ENCODE results near the gene CYP39A1.

Gene CYP39A1

GRCh38 chr6:46510651-46511050 lies 142.0 kb downstream of the CYP39A1 start:
- Histone ChIP-seq H3K4me3 (ENCODE audit: low read depth, low read length) (no peak overlapping the region), H3K27ac (no peak overlapping the region), H2AFZ (peak overlapping the region; percentile 25), H3K9ac (no peak overlapping the region), H3K4me1 (no peaks in the 10 kb centered on the region), H3K4me2 (ENCODE audit: low read length) (no peak overlapping the region), H3K9me3 (ENCODE audit: control insufficient read depth, low read length) (no peaks in the 10 kb centered on the region), H3K36me3 (ENCODE audit: control insufficient read depth, insufficient read depth, low read length) (no peaks in the 10 kb centered on the region), H3K27me3 (ENCODE audit: control insufficient read depth, insufficient read depth, low read length) (no peaks in the 10 kb centered on the region), H3K79me2 (no peaks in the 10 kb centered on the region)
- no peak for TF ChIP-seq CTCF (IDR thresholded peaks at IDR 0.05)

DNA sequence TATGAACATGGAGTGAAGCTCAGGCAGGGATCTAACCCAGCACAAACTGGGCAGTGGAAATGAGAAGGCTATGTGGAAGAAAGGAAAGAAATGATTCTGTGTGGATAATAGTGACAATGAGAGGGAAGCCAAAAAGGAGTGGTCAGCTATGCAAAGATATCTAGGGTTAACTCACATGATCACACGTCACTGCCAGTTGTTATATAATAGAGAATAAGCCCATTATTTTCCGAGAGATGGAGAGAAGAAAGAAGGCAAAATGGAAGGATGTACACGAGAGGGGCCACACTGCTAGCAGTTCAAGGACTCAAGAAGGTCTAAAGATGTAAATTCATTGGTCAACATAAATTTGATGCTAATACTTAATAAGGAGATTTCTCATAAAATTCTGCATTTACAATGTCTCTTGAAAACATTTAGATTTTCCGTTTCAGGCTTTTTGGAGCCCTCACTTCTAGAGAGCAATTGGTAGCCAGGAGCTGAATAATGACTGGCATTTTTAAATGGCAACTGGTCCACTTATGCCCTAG lies 142.6 kb downstream of the CYP39A1 start:
- H3K27ac ChIP-seq, result no peak overlapping the region
- no peak overlapping the region for H3K9ac ChIP-seq

DNA sequence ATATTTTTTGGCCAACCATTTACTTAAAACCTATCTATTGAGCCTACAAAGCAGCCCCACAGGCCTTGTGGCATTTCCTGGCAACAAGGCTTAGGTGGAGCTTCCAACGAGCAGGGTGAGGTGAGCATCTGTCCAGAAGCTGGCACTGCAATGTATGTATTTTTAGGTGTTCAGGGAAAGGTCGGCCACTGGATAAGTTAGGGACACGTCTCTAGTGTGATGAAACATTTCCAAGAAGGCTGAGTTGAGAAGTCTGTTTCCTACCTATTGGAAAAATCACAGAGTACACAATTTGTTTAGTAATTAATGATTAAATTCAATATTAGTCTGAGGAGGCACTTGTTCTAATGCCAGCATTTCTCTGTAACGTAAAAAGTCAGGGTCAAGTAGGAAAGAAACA lies 143.6 kb downstream of the CYP39A1 start:
- no peaks in the 10 kb centered on the region for H3K9me3 ChIP-seq (ENCODE audit: control insufficient read depth, low read length)
- no peaks in the 10 kb centered on the region for H3K79me2 ChIP-seq
- no peak overlapping the region for H3K4me3 ChIP-seq (ENCODE audit: low read depth, low read length)
- no peak overlapping the region for H3K9ac ChIP-seq
- H3K36me3 ChIP-seq (ENCODE audit: control insufficient read depth, insufficient read depth, low read length), result no peaks in the 10 kb centered on the region
- H2AFZ ChIP-seq, result no peak overlapping the region
- no peak for TF ChIP-seq CTCF (IDR thresholded peaks at IDR 0.05)
- H3K27ac ChIP-seq, result no peak overlapping the region
- no peaks in the 10 kb centered on the region for H3K4me1 ChIP-seq
- no peak overlapping the region for H3K4me2 ChIP-seq (ENCODE audit: low read length)
- H3K27me3 ChIP-seq (ENCODE audit: control insufficient read depth, insufficient read depth, low read length), result no peaks in the 10 kb centered on the region

More for the DNA sequence above, 142.6 kb downstream of the CYP39A1 start:
- Histone ChIP-seq H3K4me1 (no peaks in the 10 kb centered on the region), H2AFZ (no peak overlapping the region), H3K36me3 (ENCODE audit: control insufficient read depth, insufficient read depth, low read length) (no peaks in the 10 kb centered on the region), H3K4me3 (ENCODE audit: low read depth, low read length) (no peak overlapping the region), H3K79me2 (no peaks in the 10 kb centered on the region), H3K27me3 (ENCODE audit: control insufficient read depth, insufficient read depth, low read length) (no peaks in the 10 kb centered on the region), H3K4me2 (ENCODE audit: low read length) (no peak overlapping the region), H3K9me3 (ENCODE audit: control insufficient read depth, low read length) (no peaks in the 10 kb centered on the region)
- TF ChIP-seq CTCF (IDR thresholded peaks at IDR 0.05), result no peak

DNA sequence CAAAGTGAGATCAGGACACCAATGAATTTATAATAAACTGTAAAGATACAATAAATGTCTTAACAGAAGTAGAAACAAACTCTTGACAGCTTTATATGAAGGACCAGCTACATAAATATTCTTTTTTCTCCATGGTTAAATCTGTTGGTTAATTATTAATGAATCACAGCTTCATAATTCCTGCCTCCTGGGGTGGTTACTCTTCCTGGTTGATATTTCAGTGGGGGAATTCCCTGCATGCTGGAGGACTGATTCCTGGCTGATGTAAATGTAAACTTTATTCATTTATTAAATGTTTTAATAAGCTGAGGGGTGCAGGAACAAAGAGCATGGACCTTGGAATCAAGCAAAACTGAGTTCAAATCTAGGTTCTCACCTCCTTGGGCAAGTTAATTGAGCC lies 145.2 kb downstream of the CYP39A1 start:
- no peak overlapping the region for H3K4me3 ChIP-seq (ENCODE audit: low read depth, low read length)
- H3K79me2 ChIP-seq, result no peaks in the 10 kb centered on the region
- no peak overlapping the region for H3K9ac ChIP-seq
- H3K9me3 ChIP-seq (ENCODE audit: control insufficient read depth, low read length), result no peaks in the 10 kb centered on the region
- no peak overlapping the region for H3K4me2 ChIP-seq (ENCODE audit: low read length)
- H3K27ac ChIP-seq, result no peak overlapping the region
- H3K27me3 ChIP-seq (ENCODE audit: control insufficient read depth, insufficient read depth, low read length), result no peaks in the 10 kb centered on the region
- no peaks in the 10 kb centered on the region for H3K36me3 ChIP-seq (ENCODE audit: control insufficient read depth, insufficient read depth, low read length)
- H2AFZ ChIP-seq, result no peak overlapping the region
- TF ChIP-seq CTCF (IDR thresholded peaks at IDR 0.05), result no peak
- H3K4me1 ChIP-seq, result no peaks in the 10 kb centered on the region
